Neural crest cell (in vitro differentiated cells): ENCODE measurements around the gene MYO9B. TPM values are rescaled to one million over a fixed set of nuclear protein-coding genes. Genes with fewer than 3 reads are reported as not detected.

Experiments used
- DNase-seq: peaks from one replicate; pipeline ENCODE4 v3.0.0; 2021; ENCODE audit warnings: low read depth, mixed read lengths, low spot score
- H3K27ac Mint-ChIP-seq: one replicate; pipeline ENCODE4 v1.8.0; 2021; ENCODE audit warnings: mild to moderate bottlenecking, mixed read lengths; ENCODE audit not compliant: unreplicated experiment
- H3K27me3 Mint-ChIP-seq: 2 replicates; pipeline ENCODE4 v1.8.0; 2021; ENCODE audit warnings: low read depth, mild to moderate bottlenecking, mixed read lengths
- H3K36me3 Mint-ChIP-seq: 2 replicates; pipeline ENCODE4 v1.8.0; 2021; ENCODE audit warnings: low read depth, mild to moderate bottlenecking, mixed read lengths
- H3K4me1 Mint-ChIP-seq: 2 replicates; pipeline ENCODE4 v1.8.0; 2021; ENCODE audit warnings: mixed read lengths
- H3K4me3 Mint-ChIP-seq: one replicate; pipeline ENCODE4 v1.8.0; 2021; ENCODE audit warnings: mild to moderate bottlenecking, mixed read lengths
- H3K9me3 Mint-ChIP-seq: 2 replicates; pipeline ENCODE4 v1.8.0; 2021; ENCODE audit warnings: mixed read lengths
- total RNA-seq: library from RNA; stranded (reverse); gene quantifications from 2 replicates; pipeline ENCODE4 v1.2.1, GENCODE V29; 2021
- TF ChIP-seq, protein P1 (sequence below): fragments of 200-600 bp; sonication (generic); conservative IDR thresholded peaks from 2 replicates; pipeline ENCODE4 v1.5.0; 2021; ENCODE audit warnings: antibody characterized with exemption, mild to moderate bottlenecking

The MYO9B gene
- total RNA-seq, 1 donor from 2014 or later, result 113 TPM

DNA sequence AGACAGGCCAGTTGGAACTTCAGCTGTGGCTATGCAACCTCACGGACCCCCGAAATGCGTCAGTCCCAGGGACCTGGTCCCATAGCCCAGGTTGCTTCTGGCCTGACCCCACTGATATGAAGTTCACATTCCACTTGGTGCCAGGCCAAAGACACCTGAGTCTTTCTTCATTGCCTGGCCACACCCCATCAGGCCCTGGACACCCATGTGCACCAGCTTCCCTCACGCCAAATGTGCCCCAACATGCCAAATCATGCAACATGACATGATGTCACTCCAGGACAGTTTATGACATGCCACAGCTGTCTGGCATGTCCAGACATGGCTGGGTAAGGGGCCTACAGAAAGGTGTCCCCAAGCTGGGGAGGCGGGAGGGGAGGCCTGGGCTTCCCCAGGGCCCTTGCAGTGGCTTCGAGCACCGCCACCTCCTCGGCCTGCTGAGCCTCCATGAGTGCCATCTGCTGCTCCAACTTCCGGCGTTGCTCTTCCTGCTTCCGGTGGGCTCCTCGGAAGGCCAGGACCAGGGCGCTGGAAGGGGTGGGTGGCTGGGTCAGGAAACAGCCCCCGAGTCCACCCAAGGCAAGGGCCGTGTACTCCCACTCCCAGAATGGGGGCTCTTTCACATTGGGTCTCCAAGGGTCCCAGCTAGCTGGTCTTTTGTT is 174.4 kb downstream of the MYO9B start:
- Mint-ChIP-seq H3K9me3 (no peaks in the 10 kb centered on the region), H3K4me3 (no peak overlapping the region), H3K36me3 (no peaks in the 10 kb centered on the region), H3K4me1 (peaks cover 33% of the 10 kb centered on the region), H3K27me3 (peaks cover 7% of the 10 kb centered on the region), H3K27ac (no peak overlapping the region)
- TF ChIP-seq, protein P1, sequence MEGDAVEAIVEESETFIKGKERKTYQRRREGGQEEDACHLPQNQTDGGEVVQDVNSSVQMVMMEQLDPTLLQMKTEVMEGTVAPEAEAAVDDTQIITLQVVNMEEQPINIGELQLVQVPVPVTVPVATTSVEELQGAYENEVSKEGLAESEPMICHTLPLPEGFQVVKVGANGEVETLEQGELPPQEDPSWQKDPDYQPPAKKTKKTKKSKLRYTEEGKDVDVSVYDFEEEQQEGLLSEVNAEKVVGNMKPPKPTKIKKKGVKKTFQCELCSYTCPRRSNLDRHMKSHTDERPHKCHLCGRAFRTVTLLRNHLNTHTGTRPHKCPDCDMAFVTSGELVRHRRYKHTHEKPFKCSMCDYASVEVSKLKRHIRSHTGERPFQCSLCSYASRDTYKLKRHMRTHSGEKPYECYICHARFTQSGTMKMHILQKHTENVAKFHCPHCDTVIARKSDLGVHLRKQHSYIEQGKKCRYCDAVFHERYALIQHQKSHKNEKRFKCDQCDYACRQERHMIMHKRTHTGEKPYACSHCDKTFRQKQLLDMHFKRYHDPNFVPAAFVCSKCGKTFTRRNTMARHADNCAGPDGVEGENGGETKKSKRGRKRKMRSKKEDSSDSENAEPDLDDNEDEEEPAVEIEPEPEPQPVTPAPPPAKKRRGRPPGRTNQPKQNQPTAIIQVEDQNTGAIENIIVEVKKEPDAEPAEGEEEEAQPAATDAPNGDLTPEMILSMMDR, result no peak
- DNase-seq, result no peak

DNA sequence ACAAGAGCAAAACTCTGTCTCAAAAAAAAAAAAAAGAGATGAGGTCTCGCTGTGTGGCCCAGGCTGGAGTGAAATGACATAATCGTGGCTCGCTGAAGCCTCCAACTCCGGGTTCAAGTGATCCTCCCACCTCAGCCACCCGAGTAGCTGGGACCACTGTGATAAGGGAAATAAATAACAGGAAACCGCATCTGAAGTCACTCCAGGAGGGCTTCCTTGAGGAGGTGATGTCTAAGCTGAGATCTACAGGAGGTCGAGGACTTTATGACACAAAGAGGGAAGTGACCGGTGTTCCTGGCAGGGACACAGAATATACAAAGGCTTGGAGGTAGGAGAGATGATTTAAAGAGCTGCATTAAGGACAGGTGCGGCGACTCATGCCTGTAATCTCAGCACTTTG is 179.1 kb downstream of the MYO9B start:
- no peak for DNase-seq
- Mint-ChIP-seq H3K27ac (no peak overlapping the region), H3K4me3 (no peak overlapping the region), H3K4me1 (no peaks in the 10 kb centered on the region), H3K27me3 (no peaks in the 10 kb centered on the region), H3K9me3 (no peaks in the 10 kb centered on the region), H3K36me3 (no peaks in the 10 kb centered on the region)
- TF ChIP-seq, protein P1, result no peak

DNA sequence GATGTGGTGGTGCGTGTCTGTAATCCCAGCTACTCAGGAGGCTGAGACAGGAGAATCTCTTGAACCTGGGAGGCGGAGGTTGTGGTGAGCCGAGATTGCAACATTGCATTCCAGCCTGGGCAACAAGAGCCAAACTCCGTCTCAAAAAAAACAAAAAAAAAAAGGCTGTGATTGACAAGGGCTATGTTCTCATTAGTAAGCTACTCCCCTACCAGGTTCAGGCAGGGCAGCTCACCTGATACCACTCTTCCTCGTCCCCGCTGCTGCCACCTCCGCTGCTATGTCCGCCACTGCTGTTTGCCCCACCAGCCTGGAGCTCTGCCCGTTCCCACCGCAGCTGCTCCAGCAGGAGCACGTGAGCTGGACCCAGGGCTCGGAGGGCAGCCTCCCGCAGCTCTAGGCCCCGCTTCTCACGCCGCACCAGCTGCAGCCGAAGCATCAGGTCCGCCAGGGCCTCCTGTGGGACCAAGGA is 179.6 kb downstream of the MYO9B start:
- Mint-ChIP-seq H3K36me3 (no peaks in the 10 kb centered on the region), H3K27me3 (no peaks in the 10 kb centered on the region), H3K4me3 (no peak overlapping the region), H3K4me1 (no peaks in the 10 kb centered on the region), H3K27ac (no peak overlapping the region), H3K9me3 (no peaks in the 10 kb centered on the region)
- no peak for DNase-seq
- TF ChIP-seq, protein P1, result no peak

DNA sequence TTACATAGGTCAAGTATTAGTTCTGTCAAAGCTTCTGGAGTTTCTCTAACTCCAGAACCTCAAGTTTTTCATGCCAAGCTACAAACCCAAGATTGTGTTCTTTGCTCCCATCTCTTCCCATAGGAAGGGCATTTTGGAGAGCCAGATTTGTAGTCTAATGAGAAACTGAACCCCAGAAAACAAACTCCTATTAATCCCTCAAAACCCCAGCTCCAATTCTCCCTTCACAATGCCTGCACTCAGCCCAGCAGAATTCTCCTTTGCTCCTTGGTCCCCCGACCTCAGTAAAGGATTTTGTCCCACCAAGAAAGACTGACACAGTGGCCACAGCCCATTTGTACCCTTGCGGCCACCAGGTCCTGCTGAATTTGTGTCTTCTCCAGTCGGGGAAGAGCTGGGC is 180.6 kb downstream of the MYO9B start:
- Mint-ChIP-seq H3K27ac (no peak overlapping the region), H3K27me3 (peaks cover 2% of the 10 kb centered on the region), H3K9me3 (no peaks in the 10 kb centered on the region), H3K36me3 (no peaks in the 10 kb centered on the region), H3K4me1 (peaks cover 6% of the 10 kb centered on the region), H3K4me3 (no peak overlapping the region)
- no peak for DNase-seq
- TF ChIP-seq, protein P1, result no peak

DNA sequence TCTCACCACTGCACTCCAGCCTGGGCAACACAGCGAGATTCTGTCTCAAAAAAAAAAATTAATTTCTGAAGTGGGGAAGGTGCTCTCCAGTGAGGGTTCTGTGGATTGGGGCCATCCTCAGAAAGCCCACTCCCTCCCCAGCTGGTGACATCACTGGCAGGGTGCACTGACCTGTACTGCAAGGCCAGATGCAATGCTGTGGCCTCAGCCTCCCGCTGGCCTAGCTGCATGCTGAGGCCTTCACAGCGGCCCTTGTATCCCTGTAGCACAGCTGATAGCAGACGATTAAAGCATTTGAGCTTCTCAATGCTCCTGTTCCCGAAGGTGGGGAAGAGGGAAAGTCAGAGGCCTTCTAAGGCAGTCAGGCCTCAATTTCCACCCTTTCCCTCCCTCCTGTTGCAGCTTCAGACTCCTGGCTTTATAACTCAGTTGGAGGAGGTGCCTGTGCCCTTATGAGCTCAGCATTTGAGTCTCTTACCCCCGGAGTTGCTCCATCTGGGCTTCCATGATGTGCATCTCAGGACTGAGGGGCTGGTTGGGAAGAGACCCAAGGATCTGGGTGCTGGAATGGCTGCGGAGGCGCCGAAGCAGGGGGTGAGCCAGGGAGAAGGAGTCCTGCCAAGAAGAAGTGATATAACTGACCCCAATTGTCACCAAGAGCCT is 183.7 kb downstream of the MYO9B start:
- no peaks in the 10 kb centered on the region for H3K9me3 Mint-ChIP-seq
- no peaks in the 10 kb centered on the region for H3K36me3 Mint-ChIP-seq
- no peak for DNase-seq
- no peak overlapping the region for H3K27ac Mint-ChIP-seq
- TF ChIP-seq, protein P1, result no peak
- H3K27me3 Mint-ChIP-seq, result peaks cover 2% of the 10 kb centered on the region
- H3K4me1 Mint-ChIP-seq, result peaks cover 6% of the 10 kb centered on the region
- H3K4me3 Mint-ChIP-seq, result no peak overlapping the region
